MG63 (cell line): ENCODE data around the gene EXD2. TPM values are rescaled to one million over a fixed set of nuclear protein-coding genes. Genes with fewer than 3 reads are reported as not detected.
"Not testable (repeated sequence)": the region's sequence is repeated elsewhere in the genome, so short reads cannot be mapped to it uniquely, and the experiment has no call there.

Source experiments
- DNase-seq: peaks from one replicate; pipeline ENCODE4 v3.0.0-alpha.2; 2020
- H3K27me3 ChIP-seq: fragments of 250-450 bp; sonication (Bioruptor Pico); 2 replicates; pipeline ENCODE4 v1.5.1; 2020; ENCODE audit warnings: mild to moderate bottlenecking, moderate library complexity
- H3K36me3 ChIP-seq: fragments of 250-450 bp; sonication (Bioruptor Pico); 2 replicates; pipeline ENCODE4 v1.5.1; 2020; ENCODE audit warnings: mild to moderate bottlenecking, moderate library complexity
- H3K4me3 ChIP-seq: fragments of 250-450 bp; sonication (Bioruptor Pico); 2 replicates; pipeline ENCODE4 v1.5.1; 2020; ENCODE audit warnings: mild to moderate bottlenecking, moderate library complexity
- H3K9me3 ChIP-seq: fragments of 250-450 bp; sonication (Bioruptor Pico); 2 replicates; pipeline ENCODE4 v1.5.1; 2020; ENCODE audit warnings: mild to moderate bottlenecking, moderate library complexity
- total RNA-seq: library from RNA; depleted of rRNA; stranded (reverse); fragments of >200 nt; shearing (Covaris generic); gene quantifications from 2 replicates; pipeline ENCODE4 v1.2.3, GENCODE V29; 2014; ENCODE audit warnings: low replicate concordance

Gene EXD2
- total RNA-seq, 1 experiment from 2014 or later: 11.4 TPM

- Histone ChIP-seq H3K4me3 (no peak overlapping the region), H3K36me3 (no peaks in the 10 kb centered on the region), H3K27me3 (no peaks in the 10 kb centered on the region), H3K9me3 (no peaks in the 10 kb centered on the region)
- no peak for DNase-seq
Observed at GRCh38 chr14:69175130-69175529, 16.2 kb upstream of the EXD2 start.

- no peaks in the 10 kb centered on the region for H3K27me3 ChIP-seq
- no peak for DNase-seq
- no peaks in the 10 kb centered on the region for H3K9me3 ChIP-seq
- H3K4me3 ChIP-seq: no peak overlapping the region
- H3K36me3 ChIP-seq: no peaks in the 10 kb centered on the region
Observed at GRCh38 chr14:69181491-69181890, 9.8 kb upstream of the EXD2 start.

GRCh38 chr14:69182580-69182979, 8.7 kb upstream of the EXD2 start:
- not testable (repeated sequence) for H3K4me3 ChIP-seq, H3K9me3 ChIP-seq, DNase-seq, H3K27me3 ChIP-seq, H3K36me3 ChIP-seq

- Histone ChIP-seq H3K4me3 (no peak overlapping the region), H3K27me3 (no peaks in the 10 kb centered on the region), H3K36me3 (no peaks in the 10 kb centered on the region), H3K9me3 (no peaks in the 10 kb centered on the region)
- DNase-seq: peak; percentile 4
Observed at GRCh38 chr14:69183735-69184134, 7.6 kb upstream of the EXD2 start.

- no peaks in the 10 kb centered on the region for H3K27me3 ChIP-seq
- H3K9me3 ChIP-seq: no peaks in the 10 kb centered on the region
- no peak for DNase-seq
- no peak overlapping the region for H3K4me3 ChIP-seq
- no peaks in the 10 kb centered on the region for H3K36me3 ChIP-seq
Observed at GRCh38 chr14:69190191-69190590, 1.1 kb upstream of the EXD2 start.

GRCh38 chr14:69193721-69194120, 2.4 kb downstream of the EXD2 start:
- Histone ChIP-seq H3K9me3 (no peaks in the 10 kb centered on the region), H3K4me3 (no peak overlapping the region), H3K27me3 (no peaks in the 10 kb centered on the region), H3K36me3 (no peaks in the 10 kb centered on the region)
- no peak for DNase-seq

GRCh38 chr14:69199786-69200185, 8.5 kb downstream of the EXD2 start:
- H3K27me3 ChIP-seq: no peaks in the 10 kb centered on the region
- H3K9me3 ChIP-seq: no peaks in the 10 kb centered on the region
- no peaks in the 10 kb centered on the region for H3K36me3 ChIP-seq
- H3K4me3 ChIP-seq: no peak overlapping the region
- no peak for DNase-seq

- H3K4me3 ChIP-seq: no peak overlapping the region
- no peaks in the 10 kb centered on the region for H3K9me3 ChIP-seq
- H3K36me3 ChIP-seq: no peaks in the 10 kb centered on the region
- no peaks in the 10 kb centered on the region for H3K27me3 ChIP-seq
- DNase-seq: no peak
Observed at GRCh38 chr14:69204753-69205152, 13.5 kb downstream of the EXD2 start.

GRCh38 chr14:69207435-69208041, 16.2 kb downstream of the EXD2 start:
- Histone ChIP-seq H3K36me3 (no peaks in the 10 kb centered on the region), H3K27me3 (no peaks in the 10 kb centered on the region), H3K4me3 (no peak overlapping the region), H3K9me3 (no peaks in the 10 kb centered on the region)
- no peak for DNase-seq

- no peaks in the 10 kb centered on the region for H3K27me3 ChIP-seq
- no peak for DNase-seq
- no peaks in the 10 kb centered on the region for H3K9me3 ChIP-seq
- H3K36me3 ChIP-seq: no peaks in the 10 kb centered on the region
- no peak overlapping the region for H3K4me3 ChIP-seq
Observed at GRCh38 chr14:69208666-69209065, 17.4 kb downstream of the EXD2 start.

- Histone ChIP-seq H3K9me3 (no peaks in the 10 kb centered on the region), H3K4me3 (no peak overlapping the region), H3K36me3 (no peaks in the 10 kb centered on the region), H3K27me3 (no peaks in the 10 kb centered on the region)
- no peak for DNase-seq
Observed at GRCh38 chr14:69214393-69214792, 23.1 kb downstream of the EXD2 start.

GRCh38 chr14:69217663-69218062, 26.4 kb downstream of the EXD2 start:
- H3K9me3 ChIP-seq, DNase-seq, H3K27me3 ChIP-seq, H3K4me3 ChIP-seq, H3K36me3 ChIP-seq: not testable (repeated sequence)

GRCh38 chr14:69224946-69225345, 33.6 kb downstream of the EXD2 start:
- H3K9me3 ChIP-seq: no peaks in the 10 kb centered on the region
- no peaks in the 10 kb centered on the region for H3K36me3 ChIP-seq
- DNase-seq: no peak
- no peak overlapping the region for H3K4me3 ChIP-seq
- H3K27me3 ChIP-seq: no peaks in the 10 kb centered on the region

GRCh38 chr14:69226178-69226577, 34.9 kb downstream of the EXD2 start:
- no peaks in the 10 kb centered on the region for H3K9me3 ChIP-seq
- no peak for DNase-seq
- H3K36me3 ChIP-seq: no peaks in the 10 kb centered on the region
- no peaks in the 10 kb centered on the region for H3K27me3 ChIP-seq
- H3K4me3 ChIP-seq: no peak overlapping the region

- Histone ChIP-seq H3K27me3 (no peaks in the 10 kb centered on the region), H3K36me3 (no peaks in the 10 kb centered on the region), H3K9me3 (no peaks in the 10 kb centered on the region), H3K4me3 (no peak overlapping the region)
- DNase-seq: no peak
Observed at GRCh38 chr14:69226736-69227135, 35.4 kb downstream of the EXD2 start.

GRCh38 chr14:69231486-69231885, 40.2 kb downstream of the EXD2 start:
- no peak overlapping the region for H3K4me3 ChIP-seq

GRCh38 chr14:69232388-69232787, 41.1 kb downstream of the EXD2 start:
- Histone ChIP-seq H3K4me3 (no peak overlapping the region), H3K27me3 (no peaks in the 10 kb centered on the region), H3K36me3 (no peaks in the 10 kb centered on the region; the same call in 1 of the 2 replicates), H3K9me3 (no peaks in the 10 kb centered on the region)
- no peak for DNase-seq

More at GRCh38 chr14:69231486-69231885, 40.2 kb downstream of the EXD2 start:
- Histone ChIP-seq H3K36me3 (no peaks in the 10 kb centered on the region; the same call in 1 of the 2 replicates), H3K27me3 (no peaks in the 10 kb centered on the region), H3K9me3 (no peaks in the 10 kb centered on the region)
- DNase-seq: no peak

GRCh38 chr14:69234106-69234505, 42.8 kb downstream of the EXD2 start:
- no peaks in the 10 kb centered on the region for H3K27me3 ChIP-seq
- no peaks in the 10 kb centered on the region; the same call in 1 of the 2 replicates for H3K36me3 ChIP-seq
- no peaks in the 10 kb centered on the region for H3K9me3 ChIP-seq
- H3K4me3 ChIP-seq: no peak overlapping the region
- DNase-seq: no peak

- no peaks in the 10 kb centered on the region; the same call in 1 of the 2 replicates for H3K36me3 ChIP-seq
- DNase-seq: no peak
- H3K27me3 ChIP-seq: no peaks in the 10 kb centered on the region
- H3K4me3 ChIP-seq: no peak overlapping the region
- no peaks in the 10 kb centered on the region for H3K9me3 ChIP-seq
Observed at GRCh38 chr14:69235708-69236107, 44.4 kb downstream of the EXD2 start.
